Activated naive CD4-positive, alpha-beta T cell treated with anti-CD3 and anti-CD28 coated beads, Interleukin-2, amount 50 U/mL, for 24 hours (primary cell): ENCODE data around the gene SLC38A10.

Experiments used
- H3K27ac Mint-ChIP-seq: one replicate; pipeline ENCODE4 v1.8.0; 2021; ENCODE audit warnings: mild to moderate bottlenecking, mixed read lengths
- H3K27me3 Mint-ChIP-seq: one replicate; pipeline ENCODE4 v1.8.0; 2021; ENCODE audit warnings: mixed read lengths
- H3K36me3 Mint-ChIP-seq: one replicate; pipeline ENCODE4 v1.8.0; 2021; ENCODE audit warnings: mixed read lengths
- H3K4me1 Mint-ChIP-seq: one replicate; pipeline ENCODE4 v1.8.0; 2021; ENCODE audit warnings: mixed read lengths
- H3K4me3 Mint-ChIP-seq: one replicate; pipeline ENCODE4 v1.8.0; 2021; ENCODE audit warnings: mild to moderate bottlenecking, mixed read lengths
- H3K9me3 Mint-ChIP-seq: one replicate; pipeline ENCODE4 v1.8.0; 2021; ENCODE audit warnings: mixed read lengths

The SLC38A10 gene

DNA sequence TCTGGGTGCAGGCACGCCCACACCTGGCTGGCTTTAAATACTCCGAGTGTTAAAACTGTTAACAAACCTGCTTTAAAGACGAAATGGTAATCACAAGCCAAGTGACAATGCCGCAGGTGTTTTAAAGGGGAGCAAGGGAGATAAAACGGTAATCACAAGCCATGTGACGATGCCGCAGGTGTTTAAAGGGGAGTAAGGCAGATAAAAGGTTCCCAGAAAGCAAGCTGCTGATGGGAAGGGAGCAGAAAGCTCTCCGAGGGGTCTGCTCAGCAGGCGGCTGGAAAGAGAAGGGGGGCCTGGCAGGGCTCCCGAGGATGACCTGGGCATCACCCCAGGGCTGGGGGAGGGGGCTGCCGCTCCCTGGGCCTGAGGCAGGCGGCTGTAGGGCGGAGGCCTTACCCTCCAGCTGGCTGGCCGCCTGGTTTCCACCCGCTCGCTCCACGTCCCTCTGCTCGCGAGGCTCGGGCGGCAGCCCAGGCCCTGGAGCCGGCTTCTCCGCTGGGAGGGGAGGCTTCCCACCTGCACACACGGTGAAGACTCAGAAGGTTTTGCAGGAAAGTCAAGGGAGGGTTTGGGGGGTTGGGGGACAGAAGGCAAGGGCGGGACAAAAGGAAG is 43.9 kb downstream of the SLC38A10 start:
- Mint-ChIP-seq H3K27ac (no peak overlapping the region), H3K4me3 (no peak overlapping the region), H3K27me3 (no peaks in the 10 kb centered on the region), H3K4me1 (peaks cover 9% of the 10 kb centered on the region), H3K9me3 (no peaks in the 10 kb centered on the region), H3K36me3 (peaks cover 6% of the 10 kb centered on the region)

DNA sequence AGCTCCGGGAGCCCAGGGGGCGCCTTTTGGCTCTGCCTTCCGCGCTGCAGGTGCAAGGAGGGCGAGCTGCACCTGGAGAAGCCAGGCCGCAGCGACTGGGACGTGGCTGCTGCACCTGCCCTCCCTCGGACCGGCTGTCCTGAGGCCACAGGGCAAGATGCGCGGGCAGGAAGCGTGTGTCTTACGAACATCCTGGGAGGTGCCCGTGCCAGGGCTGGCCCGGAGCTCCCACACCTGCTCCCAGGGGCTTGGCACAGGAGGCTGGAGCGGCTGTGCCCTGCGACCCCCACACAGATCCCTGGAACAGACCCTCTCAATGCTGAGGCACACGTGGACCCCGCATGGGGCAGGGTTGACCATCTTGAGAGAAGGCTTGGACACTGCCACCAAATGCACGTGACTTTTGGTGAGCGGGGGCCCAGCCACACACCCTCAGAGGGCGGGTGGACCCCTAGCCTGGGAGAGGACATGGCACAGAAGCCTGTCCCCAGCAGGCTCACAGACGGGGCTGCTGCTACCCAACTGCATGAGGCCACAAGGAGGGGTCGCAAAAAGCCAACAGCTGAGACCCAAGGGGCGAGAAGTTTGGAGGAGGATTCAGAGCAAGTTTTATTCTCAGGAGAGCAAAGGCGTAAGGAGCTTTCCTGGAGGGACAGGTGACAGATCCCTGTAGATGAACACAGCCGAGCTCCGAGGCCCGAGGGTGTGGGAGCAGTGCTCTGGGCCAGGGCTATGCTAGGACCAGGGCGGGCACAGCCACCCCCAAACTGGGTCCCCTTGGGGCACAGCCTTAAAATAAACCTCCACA is 44.6 kb downstream of the SLC38A10 start:
- no peaks in the 10 kb centered on the region for H3K9me3 Mint-ChIP-seq
- H3K4me3 Mint-ChIP-seq, result no peak overlapping the region
- H3K27me3 Mint-ChIP-seq, result no peaks in the 10 kb centered on the region
- H3K36me3 Mint-ChIP-seq, result peaks cover 6% of the 10 kb centered on the region
- no peak overlapping the region for H3K27ac Mint-ChIP-seq
- peaks cover 9% of the 10 kb centered on the region for H3K4me1 Mint-ChIP-seq

GRCh38 chr17:81249223-81250040 is 45.7 kb downstream of the SLC38A10 start:
- Mint-ChIP-seq H3K36me3 (peaks cover 6% of the 10 kb centered on the region), H3K27ac (no peak overlapping the region), H3K9me3 (no peaks in the 10 kb centered on the region), H3K4me3 (no peak overlapping the region), H3K4me1 (peaks cover 12% of the 10 kb centered on the region), H3K27me3 (no peaks in the 10 kb centered on the region)

DNA sequence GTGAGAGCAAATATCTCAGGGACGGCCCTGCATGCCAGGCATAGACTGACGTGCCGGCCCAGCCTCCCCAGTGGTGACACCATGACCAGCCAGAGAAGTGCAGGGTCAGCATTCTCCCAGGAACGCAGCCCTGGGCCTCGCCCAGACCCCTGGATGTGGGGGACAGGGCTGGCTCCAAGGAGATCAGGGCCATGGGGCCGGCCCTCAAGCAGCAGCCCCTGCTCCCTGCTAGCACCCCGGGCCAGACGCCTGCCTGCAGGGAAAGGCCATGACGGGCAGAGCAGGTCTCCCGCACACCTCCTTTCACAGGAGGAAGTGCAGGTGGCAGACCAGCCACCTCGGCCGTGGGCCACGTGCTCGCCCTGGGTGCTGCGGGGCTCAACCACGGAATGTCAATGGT is 46.5 kb downstream of the SLC38A10 start:
- no peak overlapping the region for H3K27ac Mint-ChIP-seq
- H3K9me3 Mint-ChIP-seq, result no peaks in the 10 kb centered on the region
- H3K4me1 Mint-ChIP-seq, result peaks cover 10% of the 10 kb centered on the region
- H3K27me3 Mint-ChIP-seq, result no peaks in the 10 kb centered on the region
- H3K4me3 Mint-ChIP-seq, result no peak overlapping the region
- peaks cover 6% of the 10 kb centered on the region for H3K36me3 Mint-ChIP-seq

DNA sequence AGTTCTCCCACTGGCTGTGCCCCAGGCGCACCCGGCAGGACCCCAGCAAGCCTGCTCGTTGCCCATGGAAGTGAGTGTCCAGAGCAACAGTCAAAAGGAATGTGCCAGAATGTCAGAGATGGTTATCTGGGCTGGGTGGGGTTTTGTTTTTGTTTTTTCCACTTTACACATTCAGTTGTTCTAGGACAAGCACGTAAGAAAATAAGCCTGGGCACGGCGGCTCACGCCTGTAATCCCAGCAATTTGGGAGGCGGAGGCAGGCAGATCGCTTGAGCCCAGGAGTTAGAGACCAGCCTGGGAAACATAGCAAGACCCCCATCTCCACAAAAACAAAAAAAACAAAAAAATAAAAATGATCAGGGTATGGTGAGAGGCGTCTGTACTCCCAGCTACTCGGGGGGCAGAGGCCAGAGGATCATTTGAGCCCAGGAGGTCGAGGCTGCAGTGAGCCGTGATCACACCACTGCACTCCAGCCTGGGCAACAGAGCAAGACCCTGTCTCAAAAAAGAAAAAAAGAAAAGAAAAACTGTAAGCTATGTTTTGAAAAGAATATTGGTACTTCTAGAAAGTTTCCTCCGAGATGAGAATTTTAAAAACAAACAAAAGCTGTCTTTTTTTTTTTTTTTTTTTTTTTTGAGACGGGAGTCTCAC is 47.6 kb downstream of the SLC38A10 start:
- peaks cover 3% of the 10 kb centered on the region for H3K36me3 Mint-ChIP-seq
- no peak overlapping the region for H3K27ac Mint-ChIP-seq
- no peak overlapping the region for H3K4me3 Mint-ChIP-seq
- H3K4me1 Mint-ChIP-seq, result peaks cover 3% of the 10 kb centered on the region
- H3K27me3 Mint-ChIP-seq, result no peaks in the 10 kb centered on the region
- H3K9me3 Mint-ChIP-seq, result no peaks in the 10 kb centered on the region

GRCh38 chr17:81246679-81247338 is 48.3 kb downstream of the SLC38A10 start:
- H3K36me3 Mint-ChIP-seq, result peaks cover 1% of the 10 kb centered on the region
- no peak overlapping the region for H3K27ac Mint-ChIP-seq
- peaks cover 10% of the 10 kb centered on the region for H3K4me1 Mint-ChIP-seq
- no peak overlapping the region for H3K4me3 Mint-ChIP-seq
- H3K27me3 Mint-ChIP-seq, result no peaks in the 10 kb centered on the region
- H3K9me3 Mint-ChIP-seq, result no peaks in the 10 kb centered on the region

- Mint-ChIP-seq H3K36me3 (peaks cover 1% of the 10 kb centered on the region), H3K4me3 (no peak overlapping the region)
Observed at GRCh38 chr17:81246343-81246670, 48.8 kb downstream of the SLC38A10 start.

GRCh38 chr17:81245665-81246342 is 49.3 kb downstream of the SLC38A10 start:
- peaks cover 1% of the 10 kb centered on the region for H3K36me3 Mint-ChIP-seq
- no peaks in the 10 kb centered on the region for H3K27me3 Mint-ChIP-seq
- H3K4me1 Mint-ChIP-seq, result peaks cover 20% of the 10 kb centered on the region
- H3K4me3 Mint-ChIP-seq, result no peak overlapping the region
- H3K9me3 Mint-ChIP-seq, result no peaks in the 10 kb centered on the region
- H3K27ac Mint-ChIP-seq, result no peak overlapping the region

More at GRCh38 chr17:81246343-81246670, 48.8 kb downstream of the SLC38A10 start:
- Mint-ChIP-seq H3K9me3 (no peaks in the 10 kb centered on the region), H3K27me3 (no peaks in the 10 kb centered on the region), H3K27ac (no peak overlapping the region), H3K4me1 (peaks cover 15% of the 10 kb centered on the region)

GRCh38 chr17:81245024-81245664 is 50.0 kb downstream of the SLC38A10 start:
- no peaks in the 10 kb centered on the region for H3K27me3 Mint-ChIP-seq
- peaks cover 24% of the 10 kb centered on the region for H3K4me1 Mint-ChIP-seq
- no peaks in the 10 kb centered on the region for H3K9me3 Mint-ChIP-seq
- H3K4me3 Mint-ChIP-seq, result no peak overlapping the region
- H3K27ac Mint-ChIP-seq, result no peak overlapping the region
- H3K36me3 Mint-ChIP-seq, result peaks cover 1% of the 10 kb centered on the region

- no peaks in the 10 kb centered on the region for H3K27me3 Mint-ChIP-seq
- no peak overlapping the region for H3K4me3 Mint-ChIP-seq
- H3K4me1 Mint-ChIP-seq, result peaks cover 27% of the 10 kb centered on the region
- no peak overlapping the region for H3K27ac Mint-ChIP-seq
- H3K36me3 Mint-ChIP-seq, result no peaks in the 10 kb centered on the region
- no peaks in the 10 kb centered on the region for H3K9me3 Mint-ChIP-seq
Observed at GRCh38 chr17:81244358-81245023, 50.6 kb downstream of the SLC38A10 start.

GRCh38 chr17:81243333-81243664 is 51.8 kb downstream of the SLC38A10 start:
- no peaks in the 10 kb centered on the region for H3K27me3 Mint-ChIP-seq
- no peaks in the 10 kb centered on the region for H3K9me3 Mint-ChIP-seq
- no peak overlapping the region for H3K4me3 Mint-ChIP-seq
- no peak overlapping the region for H3K27ac Mint-ChIP-seq
- H3K4me1 Mint-ChIP-seq, result peaks cover 27% of the 10 kb centered on the region
- H3K36me3 Mint-ChIP-seq, result no peaks in the 10 kb centered on the region

GRCh38 chr17:81242421-81243332 is 52.4 kb downstream of the SLC38A10 start:
- Mint-ChIP-seq H3K36me3 (no peaks in the 10 kb centered on the region), H3K27me3 (no peaks in the 10 kb centered on the region), H3K9me3 (no peaks in the 10 kb centered on the region), H3K27ac (no peak overlapping the region), H3K4me3 (peak overlapping the region; percentile 33), H3K4me1 (peaks cover 31% of the 10 kb centered on the region)
